Upper lobe of left lung (tissue), 6 donors: Measurements from ENCODE around the gene CACFD1. TPM values are rescaled to one million over a fixed set of nuclear protein-coding genes. Genes with fewer than 3 reads are reported as not detected.

Experiments
- ATAC-seq, 2 donors: fragments of 200-7000 bp; cut with Tn5 transposase; one replicate each; pipeline ENCODE4 v1.9.1; 2022; ENCODE audit warnings: mild to moderate bottlenecking in 2 of 2, moderate library complexity in 2 of 2; ENCODE audit not compliant: low FRiP score in 2 of 2
- DNase-seq, 2 donors: peaks; one replicate each; pipeline ENCODE4 v3.0.0-alpha.2; 2019 to 2020
- H3K27ac ChIP-seq, 4 donors: fragments of 200-600 bp; sonication (generic); one replicate each; pipeline ENCODE4 v1.5.1; 2016 to 2019
- H3K27me3 ChIP-seq, 4 donors: fragments of 200-600 bp; sonication (generic); one replicate each; pipeline ENCODE4 v1.5.1; 2017 to 2019
- H3K36me3 ChIP-seq, 4 donors: fragments of 200-600 bp; sonication (generic); one replicate each; pipeline ENCODE4 v1.5.1; 2016 to 2019
- H3K4me1 ChIP-seq, 4 donors: fragments of 200-600 bp; sonication (generic); one replicate each; pipeline ENCODE4 v1.5.1; 2018 to 2019
- H3K4me3 ChIP-seq, 4 donors: fragments of 200-600 bp; sonication (generic); one replicate each; pipeline ENCODE4 v1.5.1; 2017 to 2019; ENCODE audit warnings: mild to moderate bottlenecking in 2 of 4, moderate library complexity in 1 of 4
- H3K9me3 ChIP-seq, 4 donors: fragments of 200-600 bp; sonication (generic); one replicate each; pipeline ENCODE4 v1.5.1; 2018 to 2019
- CTCF ChIP-seq, 6 experiments: fragments of 450-650 bp in 4 of 6; fragments of 200-600 bp in 2 of 6; sonication (generic) in 2 of 6; IDR thresholded peaks; one replicate each; pipeline ENCODE4 v1.5.1; 2016 to 2019; ENCODE audit warnings: antibody characterized with exemption in 6 of 6
- EP300 ChIP-seq, 4 donors: sonication (generic); formaldehyde crosslinking; IDR thresholded peaks; one replicate each; pipeline ENCODE4 v1.5.1; 2017; ENCODE audit warnings: antibody characterized with exemption in 4 of 4, control low read depth in 2 of 4
- POLR2A ChIP-seq, 4 donors: fragments of 450-650 bp; IDR thresholded peaks; one replicate each; pipeline ENCODE4 v1.5.1; 2016 to 2017; ENCODE audit warnings: antibody characterized with exemption in 4 of 4, mild to moderate bottlenecking in 2 of 4
- POLR2AphosphoS5 ChIP-seq, 2 donors: sonication (generic); formaldehyde crosslinking; IDR thresholded peaks; one replicate each; pipeline ENCODE4 v1.5.1; 2017; ENCODE audit warnings: antibody characterized with exemption in 2 of 2
- WGBS, 2 donors: methylation state at CpG; one replicate each; pipeline ENCODE4 v1.1.5; 2017 to 2018; 5-methylcytosine and 5-hydroxymethylcytosine counted together
- total RNA-seq, 6 donors: library from RNA; depleted of rRNA in 4 of 6; stranded (reverse); fragments of >200 nt in 4 of 6; gene quantifications; one replicate each; pipeline versions ENCODE4 v1.1.0 to v1.2.1, GENCODE V29; 2016 to 2021
- donor health status: DM: no; HTN: no; CAD: no; lungs with moderate emphysema.
- donor health status: DM: no; HTN: yes; CAD: no; lungs with severe emphysema.

CACFD1 gene
- total RNA-seq, 6 donors from 2014 or later, result 31.1 to 52.8 (median 38.5) TPM

- Histone ChIP-seq H3K9me3 (no peaks in the 10 kb centered on the region), H3K4me1 (peaks cover 13 to 19% (median 17%) of the 10 kb centered on the region in 4 donors), H3K27me3 (no peaks in the 10 kb centered on the region), H3K4me3 (no peak overlapping the region), H3K27ac (peak overlapping the region in 3 of 4 donors; percentile 45 to 79 (median 69)), H3K36me3 (no peaks in the 10 kb centered on the region)
- 77 to 81% methylated on average over 11 to 12 of the region's 12 CpGs for WGBS, 2 donors
- DNase-seq (no peak), ATAC-seq (no peak)
- TF ChIP-seq POLR2A (IDR thresholded peaks at IDR 0.05) (no peak), CTCF (IDR thresholded peaks at IDR 0.05) (no peak), POLR2AphosphoS5 (IDR thresholded peaks at IDR 0.05) (no peak), EP300 (IDR thresholded peaks at IDR 0.05) (no peak)
Observed at GRCh38 chr9:133490865-133491655, 31.3 kb downstream of the CACFD1 start.

- Histone ChIP-seq H3K36me3 (no peaks in the 10 kb centered on the region), H3K4me3 (no peak overlapping the region), H3K27me3 (no peaks in the 10 kb centered on the region), H3K4me1 (peaks cover 11 to 17% (median 13%) of the 10 kb centered on the region in 4 donors), H3K27ac (peak overlapping the region; percentile 10 to 79 (median 57)), H3K9me3 (no peaks in the 10 kb centered on the region)
- ATAC-seq, result no peak
- 94 to 100% methylated on average over 7 to 8 of the region's 8 CpGs for WGBS, 2 donors
- no peak for TF ChIP-seq EP300 (IDR thresholded peaks at IDR 0.05)
- no peak for TF ChIP-seq POLR2AphosphoS5 (IDR thresholded peaks at IDR 0.05)
- TF ChIP-seq CTCF (IDR thresholded peaks at IDR 0.05), result no peak
- DNase-seq, result no peak
Observed at GRCh38 chr9:133491656-133491925, 31.8 kb downstream of the CACFD1 start.

- DNase-seq (peak in 1 of 2 donors; percentile 62), ATAC-seq (peak in 1 of 2 donors; percentile 4)
- Histone ChIP-seq H3K27ac (peak overlapping the region; percentile 45 to 79 (median 61)), H3K36me3 (no peaks in the 10 kb centered on the region), H3K27me3 (no peaks in the 10 kb centered on the region), H3K4me1 (peaks cover 9 to 15% (median 13%) of the 10 kb centered on the region in 4 donors), H3K4me3 (no peak overlapping the region), H3K9me3 (no peaks in the 10 kb centered on the region)
- 71 to 72% methylated on average over 12 to 33 of the region's 33 CpGs for WGBS, 2 donors
- TF ChIP-seq EP300 (IDR thresholded peaks at IDR 0.05) (no peak), POLR2AphosphoS5 (IDR thresholded peaks at IDR 0.05) (peak in 1 of 2 donors; percentile 11)
Observed at GRCh38 chr9:133492061-133493021, 32.6 kb downstream of the CACFD1 start.

- Histone ChIP-seq H3K9me3 (no peaks in the 10 kb centered on the region), H3K27ac (peak overlapping the region; percentile 45 to 79 (median 61)), H3K4me1 (peaks cover under 1 to 18% (median 13%) of the 10 kb centered on the region in 4 donors), H3K27me3 (no peaks in the 10 kb centered on the region), H3K4me3 (no peak overlapping the region), H3K36me3 (no peaks in the 10 kb centered on the region)
- ATAC-seq (no peak), DNase-seq (peak in 1 of 2 donors; percentile 60)
- peak in 3 of 4 donors; percentile 27 to 69 (median 61) for TF ChIP-seq EP300 (IDR thresholded peaks at IDR 0.05)
- TF ChIP-seq CTCF (IDR thresholded peaks at IDR 0.05), result no peak
- TF ChIP-seq POLR2AphosphoS5 (IDR thresholded peaks at IDR 0.05), result peak in 1 of 2 donors; percentile 30
- WGBS, 2 donors, result 89 to 92% methylated on average over 5 to 7 of the region's 11 CpGs
Observed at GRCh38 chr9:133493428-133493827, 33.6 kb downstream of the CACFD1 start.
